GM18517 (cell line): ENCODE results near the gene ITK.

Experiments used
- ATAC-seq: cut with Tn5 transposase; IDR thresholded peaks from one replicate; pipeline ENCODE4 v1.9.1; 2021; ENCODE audit warnings: mild to moderate bottlenecking, moderate library complexity; ENCODE audit not compliant: unreplicated experiment

The ITK gene

DNA sequence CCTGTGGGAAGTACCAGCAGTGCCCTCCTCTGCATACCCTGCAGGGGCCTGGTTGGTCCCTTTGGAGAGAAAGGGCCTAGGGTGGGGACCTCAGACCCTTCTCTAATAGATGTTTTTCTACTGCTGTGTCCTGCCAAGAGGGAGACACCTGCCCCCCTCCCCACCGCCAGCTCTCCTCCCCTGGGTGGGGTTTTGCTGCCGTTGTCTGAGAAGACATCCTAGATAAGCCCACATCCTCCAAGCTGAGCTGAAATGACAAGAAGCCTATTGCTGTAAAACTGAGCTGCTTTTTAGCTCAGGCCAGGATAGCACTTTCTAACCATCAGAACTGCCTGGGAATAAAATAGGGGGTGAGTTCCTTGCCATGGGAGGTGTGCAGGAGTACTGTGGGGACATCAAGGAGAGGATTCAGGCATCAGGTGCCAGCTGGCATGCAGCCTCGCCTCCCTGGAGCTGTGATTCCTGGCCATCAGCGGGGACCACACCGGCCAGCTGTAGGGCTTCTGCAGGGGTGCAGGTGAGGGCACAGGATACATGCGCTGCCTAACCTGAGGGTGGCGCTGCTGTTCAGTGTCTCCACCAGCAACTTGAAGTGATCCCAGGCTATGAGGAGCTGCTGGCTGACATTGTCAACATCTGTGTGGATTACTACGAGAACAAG, 123.2 kb downstream of the ITK start:
- ATAC-seq, result no peak
